ENCODE measurements around the gene SPZ1. TPM values are rescaled to one million over a fixed set of nuclear protein-coding genes. Genes with fewer than 3 reads are reported as not detected.

SPZ1 gene
- total RNA-seq, 2 donors from 2014 or later: not detected

- Histone ChIP-seq H3K4me3 (no peak overlapping the region), H3K36me3 (no peaks in the 10 kb centered on the region), H3K4me1 (no peaks in the 10 kb centered on the region), H3K27ac (no peak overlapping the region), H3K9ac (ENCODE audit: low read depth in 2 of 2, low read length in 2 of 2) (no peak overlapping the region), H3K9me3 (no peaks in the 10 kb centered on the region), H3K27me3 (no peaks in the 10 kb centered on the region)
- no peak for DNase-seq
- TF ChIP-seq CTCF (IDR thresholded peaks at IDR 0.05): no peak
- intact Hi-C loops (cut with DNase I): no loop called here
Measured at GRCh38 chr5:80326468-80326867, 6.7 kb downstream of the SPZ1 start.

GRCh38 chr5:80337379-80337778 is 17.6 kb downstream of the SPZ1 start:
- TF ChIP-seq CTCF (IDR thresholded peaks at IDR 0.05): no peak
- Histone ChIP-seq H3K36me3 (no peaks in the 10 kb centered on the region), H3K4me3 (no peak overlapping the region), H3K27me3 (no peaks in the 10 kb centered on the region), H3K27ac (no peak overlapping the region), H3K9me3 (no peaks in the 10 kb centered on the region), H3K9ac (ENCODE audit: low read depth in 2 of 2, low read length in 2 of 2) (no peak overlapping the region), H3K4me1 (no peaks in the 10 kb centered on the region)
- intact Hi-C loops (cut with DNase I): no loop called here
- no peak for DNase-seq

GRCh38 chr5:80339116-80339515 is 19.3 kb downstream of the SPZ1 start:
- no peak for DNase-seq
- H3K27me3 ChIP-seq: no peaks in the 10 kb centered on the region
- H3K27ac ChIP-seq: no peak overlapping the region
- TF ChIP-seq CTCF (IDR thresholded peaks at IDR 0.05): no peak
- no peaks in the 10 kb centered on the region for H3K9me3 ChIP-seq
- no peak overlapping the region for H3K9ac ChIP-seq (ENCODE audit: low read depth in 2 of 2, low read length in 2 of 2)
- H3K36me3 ChIP-seq: no peaks in the 10 kb centered on the region
- intact Hi-C loops (cut with DNase I): no loop called here
- no peaks in the 10 kb centered on the region for H3K4me1 ChIP-seq
- H3K4me3 ChIP-seq: no peak overlapping the region

GRCh38 chr5:80341016-80341775 is 21.4 kb downstream of the SPZ1 start:
- intact Hi-C loops (cut with DNase I): no loop called here
- no peak for DNase-seq
- Histone ChIP-seq H3K27me3 (no peaks in the 10 kb centered on the region), H3K4me1 (no peaks in the 10 kb centered on the region), H3K9me3 (no peaks in the 10 kb centered on the region), H3K36me3 (no peaks in the 10 kb centered on the region), H3K9ac (ENCODE audit: low read depth in 2 of 2, low read length in 2 of 2) (no peak overlapping the region), H3K4me3 (no peak overlapping the region), H3K27ac (no peak overlapping the region)
- TF ChIP-seq CTCF (IDR thresholded peaks at IDR 0.05): no peak

GRCh38 chr5:80343067-80343466 is 23.3 kb downstream of the SPZ1 start:
- Histone ChIP-seq H3K9ac (ENCODE audit: low read depth in 2 of 2, low read length in 2 of 2) (no peak overlapping the region), H3K36me3 (no peaks in the 10 kb centered on the region), H3K4me3 (no peak overlapping the region), H3K27me3 (no peaks in the 10 kb centered on the region), H3K27ac (no peak overlapping the region), H3K4me1 (no peaks in the 10 kb centered on the region), H3K9me3 (no peaks in the 10 kb centered on the region)
- no peak for TF ChIP-seq CTCF (IDR thresholded peaks at IDR 0.05)
- intact Hi-C loops (cut with DNase I): no loop called here
- no peak for DNase-seq

Measured in colonic mucosa (tissue), 4 donors.